GM21717 (cell line): ENCODE results near the gene MAOB.

Experiments
- ATAC-seq: cut with Tn5 transposase; IDR thresholded peaks from one replicate; pipeline ENCODE4 v1.9.1; 2021; ENCODE audit warnings: mild to moderate bottlenecking, moderate library complexity; ENCODE audit not compliant: unreplicated experiment

Gene MAOB

DNA sequence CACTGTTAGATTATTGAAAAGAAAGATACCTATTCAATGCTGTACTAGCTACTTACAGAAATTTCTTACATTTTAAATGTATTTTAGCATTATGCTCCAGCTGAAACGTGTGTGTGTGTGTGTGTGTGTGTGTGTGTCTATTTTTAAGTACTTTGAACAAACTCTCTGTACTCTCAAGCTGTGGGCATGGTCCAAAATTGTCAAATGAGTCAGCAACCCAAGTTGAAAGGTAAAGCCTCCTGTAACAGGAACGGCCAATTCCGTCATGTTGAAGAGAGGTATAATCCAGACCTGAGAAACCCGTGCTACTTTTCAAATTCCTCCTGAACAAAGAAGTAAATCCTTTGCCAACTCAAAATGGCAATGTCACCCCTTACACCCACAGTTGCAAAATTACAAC lies 20.5 kb downstream of the MAOB start:
- ATAC-seq, result no peak

DNA sequence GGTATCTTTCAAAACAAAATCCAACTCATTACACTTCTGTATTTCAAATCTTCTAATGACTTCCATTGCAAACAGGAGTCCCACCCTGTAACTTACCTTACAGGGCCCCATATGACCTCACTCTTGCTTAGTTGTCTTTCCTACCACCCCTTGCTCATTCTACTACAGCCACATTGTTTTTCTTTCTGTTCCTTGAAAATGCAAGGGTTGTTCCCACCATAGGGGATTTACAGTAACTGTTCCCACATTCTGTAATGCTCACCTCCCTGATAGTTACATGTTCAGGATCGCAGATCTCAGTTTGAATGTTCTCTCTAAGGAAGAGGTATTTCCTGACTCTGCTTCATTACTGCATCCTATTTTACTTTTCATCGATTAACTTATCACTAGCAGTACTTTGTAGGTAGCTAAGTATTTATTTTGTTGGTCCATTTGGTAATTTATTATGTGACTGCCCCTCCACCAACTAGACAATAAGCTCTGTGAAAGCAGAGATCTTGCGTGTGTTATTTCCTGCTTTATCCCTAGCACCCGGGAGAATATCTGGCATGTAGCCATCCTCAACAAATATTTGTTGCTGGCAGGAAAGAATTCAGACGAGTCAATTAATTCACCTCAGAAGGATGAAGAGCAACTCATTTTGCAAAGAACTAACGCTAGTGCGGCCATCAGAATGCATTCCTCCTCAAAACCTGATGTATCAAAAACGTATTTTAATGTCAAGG lies 21.4 kb downstream of the MAOB start:
- no peak for ATAC-seq

DNA sequence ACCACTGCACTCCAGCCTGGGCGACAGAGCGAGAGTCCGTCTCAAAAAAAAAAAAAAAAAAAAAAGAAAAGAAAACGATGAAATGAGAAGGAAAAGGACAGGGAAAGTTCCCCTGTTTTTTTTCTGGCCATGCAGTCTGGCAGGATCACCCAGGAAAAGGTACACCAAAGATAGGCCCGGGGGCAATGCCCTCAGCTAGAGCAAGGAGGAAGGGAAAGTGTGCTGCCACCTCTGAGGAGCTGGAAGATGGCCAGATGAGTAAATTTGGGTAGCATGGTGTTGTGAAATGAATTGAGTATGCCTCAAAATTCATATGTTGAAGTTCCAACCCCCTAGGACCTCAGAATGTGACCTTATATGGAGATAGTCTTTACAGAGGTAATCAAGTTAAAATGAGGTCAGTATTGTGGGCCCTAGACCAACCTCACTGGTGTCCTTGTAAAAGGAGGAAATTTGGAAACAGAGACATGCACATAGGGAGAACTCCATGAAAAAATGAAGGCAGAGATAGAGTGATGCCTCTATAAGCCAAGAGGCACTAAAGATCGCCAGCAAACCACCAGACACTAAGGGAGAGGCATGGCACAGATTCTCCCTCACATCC lies 28.9 kb downstream of the MAOB start:
- no peak for ATAC-seq

GRCh38 chrX:43850629-43851028 lies 31.6 kb downstream of the MAOB start:
- ATAC-seq, result no peak

GRCh38 chrX:43849173-43849572 lies 33.1 kb downstream of the MAOB start:
- ATAC-seq, result no peak

DNA sequence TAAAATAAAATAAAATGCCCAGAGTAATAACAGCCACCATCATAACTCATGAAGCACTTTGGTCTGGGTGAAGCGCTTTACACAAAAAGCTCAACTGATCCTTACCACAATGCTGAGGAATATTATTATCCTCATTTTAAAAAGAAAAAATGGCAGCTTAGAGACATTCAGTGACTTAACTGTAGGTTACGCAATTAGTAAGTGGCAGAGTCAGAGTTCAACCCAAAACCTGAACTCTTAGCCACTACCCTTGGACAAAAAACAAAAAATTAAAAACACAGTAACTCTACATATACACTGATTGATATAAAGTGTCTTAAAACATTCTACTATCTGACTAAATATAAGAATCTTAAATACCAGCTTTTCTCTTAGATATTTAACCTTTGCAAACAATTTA lies 34.9 kb downstream of the MAOB start:
- no peak for ATAC-seq

DNA sequence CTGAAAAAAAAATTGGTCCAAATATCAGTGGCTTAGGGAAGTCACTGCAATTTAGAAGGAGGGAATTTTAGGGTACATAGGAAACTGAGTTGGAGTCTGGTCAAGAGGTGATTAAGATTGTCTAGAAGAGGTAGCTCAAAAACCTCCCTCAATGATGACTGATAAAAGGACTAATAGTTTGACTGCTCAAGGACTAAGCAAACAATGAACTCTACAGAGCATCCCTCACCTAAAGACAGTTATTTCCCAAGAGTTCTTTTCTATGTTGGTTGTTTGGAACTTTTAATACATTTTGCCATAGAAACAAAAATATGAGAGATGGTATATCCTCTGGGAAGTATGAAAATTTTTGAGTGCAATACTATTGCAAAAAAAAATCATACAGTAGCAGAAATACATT lies 35.7 kb downstream of the MAOB start:
- ATAC-seq, result no peak

- no peak for ATAC-seq
Observed at GRCh38 chrX:43845776-43846175, 36.5 kb downstream of the MAOB start.

GRCh38 chrX:43840265-43840664 lies 42.0 kb downstream of the MAOB start:
- ATAC-seq, result no peak

- ATAC-seq, result no peak
Observed at GRCh38 chrX:43836435-43837184, 45.6 kb downstream of the MAOB start.

DNA sequence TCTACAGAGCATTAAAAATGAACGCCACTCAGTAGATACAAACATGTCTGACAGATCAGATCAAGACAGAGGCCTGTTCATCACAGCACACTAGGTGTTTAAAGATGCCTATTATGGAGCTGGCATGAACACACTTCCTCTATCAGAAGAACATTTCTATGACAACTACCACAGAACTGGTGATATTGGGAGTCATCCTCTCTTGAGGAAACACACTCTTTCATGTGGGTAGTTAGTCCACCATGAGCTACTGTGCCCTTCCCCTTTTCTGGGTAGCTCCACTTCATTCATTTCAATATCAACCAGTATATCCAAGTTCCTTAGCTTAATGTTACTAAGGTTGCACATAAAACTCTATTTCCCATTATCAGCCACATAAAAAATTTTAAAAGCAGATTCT lies 46.7 kb downstream of the MAOB start:
- ATAC-seq, result no peak

DNA sequence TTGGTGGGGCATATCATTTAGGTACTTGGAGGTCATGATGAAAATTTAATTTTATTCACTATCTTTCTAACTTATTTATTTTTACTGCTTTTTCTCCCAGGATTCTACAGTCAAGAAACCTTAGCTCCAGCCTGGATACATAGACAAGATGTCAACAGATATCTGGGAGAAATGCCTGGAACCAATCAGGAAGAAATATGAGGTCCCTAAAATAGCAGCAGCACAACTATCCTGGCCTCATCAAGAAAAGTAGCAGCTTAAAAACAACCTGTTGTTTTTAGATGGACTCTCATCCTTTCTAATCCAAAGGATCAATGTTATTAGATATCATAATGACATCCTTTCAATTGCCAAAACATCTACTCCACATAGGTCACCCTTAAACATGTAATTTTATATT lies 54.5 kb downstream of the MAOB start:
- ATAC-seq, result no peak

DNA sequence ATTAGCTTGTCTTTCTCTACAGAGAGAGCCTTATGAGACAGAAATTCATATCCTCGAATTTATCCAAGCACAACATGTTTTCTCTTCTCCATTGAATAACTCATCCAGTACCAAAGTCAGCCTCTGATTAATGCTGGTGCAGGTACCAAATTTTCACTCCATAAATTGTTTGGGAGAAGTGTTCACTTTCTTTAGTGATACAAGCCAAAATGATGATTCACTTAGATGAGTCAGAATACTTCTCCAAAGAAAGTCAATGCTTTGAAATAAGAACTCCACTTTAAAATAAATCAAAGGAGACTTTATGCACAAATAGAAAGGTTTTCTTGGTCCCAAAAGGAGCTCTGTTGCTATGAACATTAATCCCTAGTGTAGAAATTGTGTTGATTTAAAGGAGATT lies 60.2 kb downstream of the MAOB start:
- ATAC-seq, result no peak

GRCh38 chrX:43817444-43817843 lies 64.8 kb downstream of the MAOB start:
- ATAC-seq, result no peak

- no peak for ATAC-seq
Observed at GRCh38 chrX:43815209-43815608, 67.0 kb downstream of the MAOB start.

GRCh38 chrX:43813898-43814297 lies 68.4 kb downstream of the MAOB start:
- no peak for ATAC-seq

DNA sequence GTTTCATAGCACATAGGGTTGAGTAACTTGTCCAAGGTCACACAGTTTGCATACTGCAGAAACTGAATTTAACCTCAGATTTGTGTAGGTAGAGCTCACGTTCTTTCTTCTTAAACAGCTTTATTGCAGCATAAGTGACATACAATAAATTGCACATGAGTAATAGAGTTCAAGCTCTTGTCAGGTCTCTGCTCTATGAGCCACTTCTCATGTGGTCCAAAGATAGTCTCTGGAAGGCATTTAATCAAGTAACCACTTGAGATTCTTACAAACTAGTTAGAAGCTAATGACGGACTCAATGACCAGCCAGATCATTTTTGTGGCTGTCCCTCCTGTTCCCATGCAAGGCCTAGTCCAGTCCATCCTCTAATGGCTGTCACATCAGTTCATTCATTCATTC lies 68.9 kb downstream of the MAOB start:
- ATAC-seq, result no peak

GRCh38 chrX:43809463-43809862 lies 72.8 kb downstream of the MAOB start:
- no peak for ATAC-seq

DNA sequence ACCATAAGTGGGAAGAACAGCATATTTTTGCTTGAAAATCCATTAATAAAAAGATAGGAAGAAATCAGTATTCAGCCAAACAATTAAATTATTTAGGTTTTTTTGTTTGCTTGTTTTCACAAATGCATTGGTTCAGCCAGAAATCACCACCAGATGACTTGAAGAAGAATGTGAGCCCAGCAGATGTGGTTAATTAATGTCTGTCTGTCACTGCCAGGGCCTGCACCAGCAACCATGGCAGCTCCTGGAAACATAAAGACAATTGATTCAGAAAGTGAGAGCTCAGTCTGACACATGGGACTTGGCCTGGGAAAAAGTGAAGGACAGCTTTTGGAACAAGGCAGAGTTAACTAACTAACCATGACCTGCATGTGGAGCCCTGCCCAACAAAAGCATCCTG lies 74.0 kb downstream of the MAOB start:
- no peak for ATAC-seq

DNA sequence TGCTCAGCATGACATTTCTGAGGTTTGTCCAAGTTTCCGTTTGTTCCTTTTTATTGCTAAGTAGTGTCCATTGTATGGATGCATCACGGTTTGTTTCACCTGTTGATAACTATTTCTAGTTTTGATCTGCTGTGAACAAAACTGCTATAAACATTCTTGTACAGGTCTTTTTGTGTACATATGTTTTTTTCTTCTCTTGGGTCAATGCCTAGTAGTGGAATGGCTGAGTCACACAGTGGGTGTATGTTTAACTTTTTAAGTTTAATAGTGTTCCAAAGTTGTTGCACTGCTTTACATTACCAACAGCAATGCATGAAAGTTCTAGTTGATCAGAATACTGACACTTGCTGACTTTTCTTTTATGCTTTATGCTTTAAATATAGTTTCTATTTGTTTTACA lies 76.7 kb downstream of the MAOB start:
- ATAC-seq, result no peak

DNA sequence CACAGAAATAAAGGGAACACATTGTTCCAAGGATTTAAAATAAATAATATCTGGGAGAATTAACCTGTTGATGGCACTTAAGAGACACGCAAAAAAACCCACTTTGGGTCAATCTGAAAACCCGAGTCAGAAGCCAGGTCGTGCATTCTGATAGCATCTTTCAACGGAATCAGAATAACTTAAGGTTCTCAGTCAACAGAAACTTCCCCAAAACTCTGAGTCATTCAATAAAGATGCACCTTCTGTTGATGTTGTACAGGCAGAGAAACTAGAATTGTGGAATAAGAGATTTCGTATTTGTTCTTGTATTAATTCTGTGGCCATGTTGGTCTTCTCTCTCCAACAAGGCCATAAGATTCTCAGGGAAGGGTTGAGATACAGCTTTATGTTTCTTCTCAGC lies 78.2 kb downstream of the MAOB start:
- ATAC-seq, result no peak

DNA sequence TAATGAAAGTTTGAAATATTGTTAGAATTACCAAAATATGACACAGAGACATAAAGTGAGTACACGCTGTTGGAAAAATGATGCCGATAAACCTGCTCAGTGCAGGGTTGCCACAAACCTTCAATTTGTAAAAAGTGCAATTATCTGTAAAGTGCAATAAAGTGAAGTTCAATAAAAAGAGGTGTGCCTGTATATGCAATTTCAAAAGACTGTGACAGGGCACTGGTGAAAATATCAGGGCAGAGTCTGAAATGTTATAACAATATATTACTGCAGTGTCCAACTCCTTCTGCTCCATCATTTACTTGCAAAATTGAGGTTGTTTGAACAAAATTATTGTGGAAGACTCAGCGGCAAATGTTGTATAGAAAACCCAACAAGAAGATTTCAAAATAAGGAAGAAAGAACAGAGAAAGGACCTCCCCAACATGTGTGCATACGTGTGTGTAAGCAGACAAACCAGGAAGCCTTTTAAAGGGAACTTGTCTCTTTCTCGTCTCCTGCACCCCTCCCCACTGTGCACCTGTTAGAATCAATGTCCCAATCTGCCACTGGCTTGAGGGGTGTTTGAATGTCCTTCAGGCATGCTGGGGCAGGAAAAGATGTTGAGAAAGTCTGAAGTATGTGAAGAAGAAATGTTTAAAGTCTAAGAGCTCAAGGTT lies 96.2 kb downstream of the MAOB start:
- no peak for ATAC-seq
